GM19455 (cell line): Measurements from ENCODE around the gene DOCK2.

Experiments
- ATAC-seq: cut with Tn5 transposase; IDR thresholded peaks from one replicate; pipeline ENCODE4 v1.9.1; 2021; ENCODE audit not compliant: unreplicated experiment

Gene DOCK2

DNA sequence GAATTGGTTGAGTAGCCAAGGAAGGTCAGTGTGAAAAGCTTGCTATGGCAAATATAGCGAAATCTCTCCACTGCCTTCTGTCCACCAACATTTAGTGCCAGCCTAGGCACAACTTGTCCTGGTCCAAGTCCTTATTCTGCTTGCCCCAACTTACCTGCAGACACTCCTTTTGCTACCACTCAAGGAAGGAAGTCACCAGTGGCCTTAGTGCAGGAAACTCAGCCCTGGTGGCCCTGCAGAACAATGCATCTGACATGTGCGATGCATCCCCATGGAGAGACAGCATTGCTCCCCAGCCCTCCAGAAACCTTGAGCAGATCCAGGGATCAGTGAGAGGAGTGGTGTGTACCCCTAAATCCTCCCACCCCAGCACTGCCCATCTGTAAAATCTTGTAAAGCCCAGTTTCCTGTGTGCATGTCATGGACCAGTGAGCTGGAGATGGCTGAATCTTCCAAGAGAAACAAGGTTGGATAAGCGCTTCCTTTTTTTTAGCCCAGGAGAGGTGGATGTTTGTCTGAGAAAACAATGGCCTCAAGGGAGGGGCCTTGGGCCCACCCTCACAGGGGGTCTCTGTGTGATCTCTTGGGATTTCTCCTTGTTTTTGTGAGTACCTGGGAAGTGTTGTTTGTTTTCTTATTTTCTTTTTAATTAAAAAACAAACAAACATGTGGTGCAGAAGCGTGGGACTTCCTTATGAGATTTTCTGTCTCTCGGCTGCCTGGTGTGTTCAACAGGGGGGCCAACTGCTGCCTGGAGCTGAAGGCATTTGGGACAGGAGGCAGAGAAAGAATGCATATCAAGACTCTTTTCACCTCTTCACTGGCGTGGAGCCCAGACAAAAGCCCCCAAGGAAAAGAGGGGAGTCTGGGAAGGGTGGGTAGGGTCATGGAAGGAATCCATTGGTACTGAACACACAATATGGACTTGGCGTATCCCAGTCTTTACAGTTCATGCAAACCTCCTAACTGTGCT is 472.3 kb downstream of the DOCK2 start:
- no peak for ATAC-seq

DNA sequence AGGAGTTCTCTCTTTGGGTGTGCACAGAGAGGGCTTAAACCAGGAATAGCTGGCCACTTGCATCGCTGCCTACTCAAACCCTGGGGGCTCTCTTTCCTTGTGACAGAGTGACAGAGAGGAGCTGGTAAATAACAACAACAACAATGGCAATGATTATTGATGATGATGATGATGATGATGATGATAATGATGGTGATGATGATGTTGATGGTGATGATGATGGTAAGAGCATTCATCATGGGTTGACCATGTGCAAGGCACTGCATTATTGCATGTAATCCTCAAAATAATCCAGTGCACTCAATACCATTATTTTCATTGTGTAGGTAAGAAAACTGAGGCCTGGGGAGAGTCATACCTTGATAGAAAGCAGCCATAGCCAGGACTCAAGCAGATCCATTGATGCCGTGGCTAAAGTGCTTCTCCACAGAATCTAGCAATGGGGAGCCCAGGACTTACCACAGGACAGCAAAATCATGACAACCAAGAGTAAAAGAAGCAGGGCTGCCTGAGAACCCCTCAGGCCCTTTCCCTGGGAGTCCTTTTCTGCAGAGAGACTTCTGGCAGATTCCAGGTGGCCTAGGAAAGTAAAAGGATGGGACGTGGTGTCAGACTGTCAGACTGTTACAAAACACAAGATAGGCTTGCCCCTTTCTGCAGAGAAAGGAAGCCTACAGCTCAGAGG is 473.5 kb downstream of the DOCK2 start:
- ATAC-seq, result no peak

DNA sequence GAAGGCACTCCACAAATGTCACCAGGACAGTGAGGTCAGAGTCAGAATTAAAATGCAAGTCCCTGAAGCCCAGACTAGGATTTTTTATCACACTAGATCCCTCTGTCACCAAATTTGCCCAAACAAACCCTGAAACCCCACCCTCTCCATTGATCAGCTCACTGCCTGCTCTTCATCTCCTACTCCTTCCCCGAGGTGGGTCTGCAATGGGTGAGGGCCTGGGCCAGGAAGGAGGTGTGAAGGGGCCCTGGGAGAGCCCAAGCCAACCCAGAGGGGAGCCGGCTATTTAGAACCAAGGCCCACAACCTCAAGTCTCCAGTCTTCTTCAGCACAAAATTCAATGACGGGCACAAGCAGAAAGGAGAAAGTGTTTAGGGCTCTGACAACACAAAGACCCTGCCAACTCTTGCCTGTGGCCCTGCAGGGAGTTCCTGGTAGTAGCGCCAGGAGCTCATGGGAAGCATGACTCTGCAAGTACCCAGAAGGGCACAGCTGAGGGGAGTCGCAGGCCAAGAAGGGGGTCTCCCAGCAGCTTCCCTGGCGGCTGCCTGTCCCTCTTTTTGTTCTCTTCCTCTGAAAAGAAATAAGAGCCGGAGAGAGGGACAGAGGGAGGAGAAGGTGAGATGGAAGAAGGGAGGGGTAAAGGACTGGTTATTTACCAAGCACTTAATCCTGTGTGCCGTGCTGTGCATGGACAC is 474.2 kb downstream of the DOCK2 start:
- ATAC-seq, result no peak

DNA sequence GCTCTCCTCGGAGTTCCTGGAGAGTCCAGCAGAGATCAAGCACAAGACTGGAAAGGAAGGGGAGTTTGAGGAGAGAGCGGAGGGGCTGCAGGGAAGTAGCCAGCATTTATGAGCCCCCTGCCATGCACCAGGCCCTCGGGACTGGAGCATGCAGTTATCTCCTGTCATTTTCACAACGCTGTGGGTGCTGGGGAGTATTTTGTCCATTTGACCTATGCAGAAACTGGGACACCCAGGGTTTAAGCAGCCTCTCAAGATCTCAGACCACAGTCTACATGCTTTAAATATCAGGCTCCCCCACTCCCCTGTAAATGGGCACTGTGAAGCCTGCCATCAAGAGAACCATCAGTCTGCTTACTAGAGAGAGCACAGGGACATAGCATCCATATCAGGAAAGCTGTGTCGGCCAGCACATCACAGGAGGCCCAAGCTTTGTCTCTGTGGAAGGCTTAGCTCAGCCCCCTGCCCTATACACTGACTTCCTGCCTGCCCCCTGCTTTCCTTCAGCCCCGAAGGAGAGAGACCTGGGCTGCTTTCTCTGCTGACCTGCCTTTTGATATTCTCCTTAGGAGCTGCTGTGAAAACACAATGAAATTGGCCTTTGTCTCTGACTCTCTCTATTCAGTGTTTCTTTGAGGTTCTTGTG is 475.9 kb downstream of the DOCK2 start:
- no peak for ATAC-seq

DNA sequence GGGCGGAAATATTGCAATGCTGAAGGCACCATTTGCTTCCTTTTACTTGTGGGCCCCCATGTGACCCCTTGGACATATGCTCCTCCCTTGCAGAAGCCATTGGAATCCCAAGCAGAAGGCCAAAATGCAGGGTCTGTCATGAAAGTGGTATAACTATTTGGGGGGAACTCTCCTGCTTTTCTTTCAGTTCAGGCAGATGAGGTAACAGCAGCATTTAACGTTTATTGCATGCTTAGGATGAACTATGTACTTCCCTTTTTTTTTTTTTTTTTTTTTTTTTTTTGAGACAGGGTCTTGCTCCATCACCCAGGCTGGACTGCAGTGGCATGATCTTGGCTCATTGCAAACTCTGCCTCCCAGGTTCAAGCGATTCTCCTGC is 476.4 kb downstream of the DOCK2 start:
- no peak for ATAC-seq

DNA sequence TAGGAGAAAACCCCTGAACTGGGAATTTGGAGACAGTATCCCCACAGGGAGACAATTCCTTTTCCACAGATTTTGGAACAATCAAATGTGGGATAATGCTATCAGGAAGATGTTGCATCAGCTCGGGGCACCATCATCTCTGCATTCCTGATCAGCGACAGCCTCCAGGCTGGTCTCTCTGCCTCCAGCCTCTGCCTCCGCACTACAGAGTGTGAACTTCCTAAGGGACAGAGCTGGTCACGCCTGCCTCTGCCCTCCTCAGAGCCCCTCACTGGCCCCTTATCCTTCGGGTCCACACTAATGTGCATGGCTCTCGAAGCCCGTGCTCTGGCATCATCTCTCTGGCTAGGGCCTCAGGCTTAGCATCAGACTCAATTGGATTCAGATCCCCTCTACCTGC is 477.2 kb downstream of the DOCK2 start:
- ATAC-seq, result no peak

DNA sequence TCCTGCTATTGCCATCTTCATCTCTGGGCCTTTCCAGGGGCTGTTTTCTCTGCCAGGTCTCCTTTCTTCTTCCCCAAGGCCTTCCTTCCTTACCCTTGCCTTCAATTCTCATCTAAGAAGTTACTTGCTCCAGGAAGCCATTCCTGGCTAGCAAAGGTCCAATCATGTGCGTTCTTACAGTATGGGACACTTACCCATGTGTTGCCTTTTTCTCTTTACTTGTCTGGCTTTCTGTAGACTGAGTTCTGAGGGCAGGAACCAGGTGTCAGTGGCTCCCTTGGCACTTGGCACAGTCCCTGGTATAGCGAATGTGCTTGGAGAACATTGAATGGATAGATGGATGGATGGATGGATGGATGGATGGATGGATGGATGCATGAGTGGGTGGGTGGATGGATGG is 478.9 kb downstream of the DOCK2 start:
- no peak for ATAC-seq

DNA sequence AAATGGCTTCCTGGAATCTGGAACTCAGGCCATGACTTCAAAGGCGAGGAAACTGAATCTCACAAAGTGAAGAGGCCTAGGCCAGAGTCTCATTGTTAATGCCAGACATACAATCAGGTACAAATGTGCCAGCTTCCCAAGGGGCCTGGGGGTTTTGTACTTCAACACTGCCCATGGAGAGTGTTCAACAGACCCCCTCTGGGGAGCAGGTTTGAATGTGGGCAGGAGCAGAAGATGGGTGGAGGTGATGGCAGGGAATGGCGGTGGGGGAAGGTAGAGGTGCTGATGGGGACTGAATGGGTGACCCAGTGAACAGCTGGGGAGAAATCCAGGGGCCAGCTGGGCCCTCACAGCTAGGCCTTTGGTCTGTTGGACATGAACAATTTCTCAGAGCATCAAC is 480.7 kb downstream of the DOCK2 start:
- no peak for ATAC-seq

DNA sequence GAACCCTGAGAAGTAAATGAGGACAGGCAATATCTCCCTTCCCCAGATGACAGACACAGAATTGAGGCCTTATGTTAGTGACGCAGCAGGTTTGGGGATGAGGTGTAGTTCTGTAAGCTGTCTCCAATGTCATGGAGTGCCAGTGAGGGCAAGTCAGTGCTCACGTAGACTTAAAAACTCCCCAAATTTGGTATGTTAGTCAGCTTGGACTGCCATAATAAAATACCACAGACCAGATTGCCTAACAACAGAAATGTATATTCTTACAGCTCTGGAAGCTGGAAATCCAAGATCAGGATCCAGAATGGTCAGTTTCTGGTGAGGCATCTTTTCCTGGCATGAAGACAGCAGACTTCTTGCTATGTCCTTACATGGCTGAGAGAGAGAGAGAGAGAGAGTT is 483.5 kb downstream of the DOCK2 start:
- no peak for ATAC-seq

DNA sequence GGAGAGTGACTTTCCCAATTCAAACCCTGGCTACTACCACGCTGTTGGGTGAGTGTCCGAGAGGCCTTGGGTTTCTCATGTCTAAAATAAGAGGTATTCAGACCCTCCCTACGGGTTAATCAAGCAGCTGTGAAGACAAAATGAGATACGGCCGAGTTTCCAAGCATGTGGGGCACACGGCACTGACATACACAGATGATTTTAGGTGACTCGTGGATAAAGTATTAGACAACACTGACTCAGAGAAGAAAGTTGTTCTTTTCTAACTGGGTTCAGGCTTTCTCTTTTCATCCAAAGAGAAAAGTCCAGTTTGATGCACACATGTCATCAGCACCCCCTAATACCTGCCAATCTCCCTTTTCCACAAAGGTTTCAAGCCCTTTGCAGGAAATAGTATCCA is 484.2 kb downstream of the DOCK2 start:
- ATAC-seq, result no peak

DNA sequence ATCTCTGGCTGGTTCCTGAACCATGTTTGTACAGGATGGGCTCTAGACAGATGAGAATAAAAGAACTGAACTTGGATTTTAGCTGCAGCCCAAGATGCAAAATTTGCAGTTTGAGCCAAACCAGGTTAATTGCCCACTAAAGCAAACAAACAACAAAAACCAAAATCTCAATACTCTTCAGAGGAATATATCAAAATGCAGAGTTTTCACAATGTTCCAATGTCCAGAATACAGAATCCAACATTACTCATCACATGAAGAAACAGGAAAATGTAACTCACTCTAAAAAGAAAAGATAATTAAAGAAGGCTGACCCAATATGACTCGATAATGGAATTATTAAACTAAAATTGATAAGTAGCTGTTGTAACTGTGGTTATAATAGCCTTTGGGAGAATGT is 489.0 kb downstream of the DOCK2 start:
- no peak for ATAC-seq

DNA sequence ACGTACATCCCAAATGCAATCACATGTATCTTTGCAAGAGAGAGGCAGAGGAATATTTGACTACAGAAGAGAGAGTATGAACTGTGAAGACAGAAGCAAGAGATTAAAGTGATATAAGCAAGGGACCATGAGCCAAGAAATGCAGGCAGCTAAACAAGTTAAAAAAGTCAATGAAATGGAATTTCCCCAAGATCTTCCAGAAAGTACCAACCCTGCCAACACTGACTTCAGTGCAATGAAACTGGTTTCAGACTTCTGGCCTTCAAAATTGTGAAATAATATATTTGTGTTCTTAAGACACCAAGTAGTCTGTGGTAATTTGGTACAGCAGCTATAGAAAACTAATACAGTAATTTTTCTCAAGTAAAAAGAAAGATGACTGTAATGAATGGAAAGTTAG is 489.6 kb downstream of the DOCK2 start:
- no peak for ATAC-seq

DNA sequence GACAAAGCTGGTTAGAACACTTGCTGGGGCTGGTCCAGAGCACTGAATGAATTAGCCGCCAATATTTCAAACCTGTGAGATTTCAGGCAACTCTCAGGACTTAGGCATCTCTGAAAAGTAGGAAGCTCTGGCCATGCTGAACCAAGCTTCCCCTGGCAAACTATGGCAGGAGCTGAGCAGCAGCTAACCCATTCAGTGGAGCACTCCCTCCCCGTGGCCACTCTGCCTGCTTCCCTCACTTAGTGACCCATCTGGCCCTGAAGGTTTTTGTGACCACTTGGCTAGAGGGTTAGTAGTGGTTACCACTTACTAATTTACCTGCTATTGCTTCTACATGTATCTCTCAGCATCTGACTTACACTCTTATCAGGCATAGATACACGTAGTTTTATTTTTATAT is 494.2 kb downstream of the DOCK2 start:
- no peak for ATAC-seq

DNA sequence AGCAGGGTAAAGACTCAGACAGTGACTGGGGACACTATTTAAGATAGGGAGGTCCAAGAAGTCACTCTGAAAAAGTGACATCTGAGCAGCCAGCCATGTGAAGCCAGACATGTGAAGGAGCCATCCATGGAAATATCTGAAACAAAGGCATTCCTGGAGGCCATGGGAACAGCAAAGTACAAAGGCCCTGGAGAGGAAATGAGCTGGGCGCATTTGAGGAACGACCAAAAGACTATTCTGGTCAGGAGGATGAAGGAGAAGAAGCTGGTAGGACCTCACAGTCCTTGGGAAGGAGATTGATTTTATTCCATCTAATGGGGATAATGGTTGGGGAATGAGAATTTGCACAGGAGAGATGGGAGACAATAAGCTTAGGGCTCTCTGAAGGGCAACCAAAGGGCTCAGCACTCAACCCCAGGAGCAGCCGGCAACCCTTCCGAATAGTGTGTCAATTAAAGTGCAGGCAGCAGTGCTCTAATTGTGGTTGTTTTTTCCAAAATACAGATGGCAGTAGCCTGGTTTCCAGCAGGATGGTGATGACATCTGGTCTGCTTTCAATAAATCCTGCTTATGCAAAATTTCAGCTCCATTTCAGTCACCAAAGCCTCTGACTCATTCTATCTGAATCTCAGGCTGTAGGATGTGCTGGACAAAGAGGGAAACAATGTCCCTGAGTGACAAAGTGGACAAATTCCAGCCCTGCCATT is 495.3 kb downstream of the DOCK2 start:
- ATAC-seq, result no peak
